Neural progenitor cell (in vitro differentiated cells): ENCODE results near the gene DNAJB8.

Experiments used
- EZH2 ChIP-seq: fragments of 200-600 bp; sonication (generic); IDR thresholded peaks from 2 replicates; pipeline ENCODE4 v1.6.1; 2017; ENCODE audit warnings: antibody characterized with exemption, mild to moderate bottlenecking, moderate library complexity
- EZH2phosphoT487 ChIP-seq: fragments of 200-600 bp; sonication (generic); IDR thresholded peaks from 2 replicates; pipeline ENCODE4 v1.6.1; 2017; ENCODE audit warnings: antibody characterized with exemption
- TF ChIP-seq, protein P1 (sequence below): fragments of 200-600 bp; sonication (generic); IDR thresholded peaks from 2 replicates; pipeline ENCODE4 v1.5.1; 2017; ENCODE audit warnings: antibody characterized with exemption, mild to moderate bottlenecking

- TF ChIP-seq, protein P1, sequence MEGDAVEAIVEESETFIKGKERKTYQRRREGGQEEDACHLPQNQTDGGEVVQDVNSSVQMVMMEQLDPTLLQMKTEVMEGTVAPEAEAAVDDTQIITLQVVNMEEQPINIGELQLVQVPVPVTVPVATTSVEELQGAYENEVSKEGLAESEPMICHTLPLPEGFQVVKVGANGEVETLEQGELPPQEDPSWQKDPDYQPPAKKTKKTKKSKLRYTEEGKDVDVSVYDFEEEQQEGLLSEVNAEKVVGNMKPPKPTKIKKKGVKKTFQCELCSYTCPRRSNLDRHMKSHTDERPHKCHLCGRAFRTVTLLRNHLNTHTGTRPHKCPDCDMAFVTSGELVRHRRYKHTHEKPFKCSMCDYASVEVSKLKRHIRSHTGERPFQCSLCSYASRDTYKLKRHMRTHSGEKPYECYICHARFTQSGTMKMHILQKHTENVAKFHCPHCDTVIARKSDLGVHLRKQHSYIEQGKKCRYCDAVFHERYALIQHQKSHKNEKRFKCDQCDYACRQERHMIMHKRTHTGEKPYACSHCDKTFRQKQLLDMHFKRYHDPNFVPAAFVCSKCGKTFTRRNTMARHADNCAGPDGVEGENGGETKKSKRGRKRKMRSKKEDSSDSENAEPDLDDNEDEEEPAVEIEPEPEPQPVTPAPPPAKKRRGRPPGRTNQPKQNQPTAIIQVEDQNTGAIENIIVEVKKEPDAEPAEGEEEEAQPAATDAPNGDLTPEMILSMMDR: no peak
- TF ChIP-seq EZH2phosphoT487 (no peak), EZH2 (no peak)
Measured at GRCh38 chr3:128498127-128498626, 31.5 kb upstream of the DNAJB8 start.
